Activated naive CD8-positive, alpha-beta T cell treated with anti-CD3 and anti-CD28 coated beads, Interleukin-2, amount 10 ng/mL, durations not matched to agents 7 days and 5 days (primary cell): ENCODE data around the gene PTPN4. TPM values are rescaled to one million over a fixed set of nuclear protein-coding genes. Genes with fewer than 3 reads are reported as not detected.

ENCODE experiments used
- ATAC-seq: fragments of 150-1000 bp; cut with Tn5 transposase; one replicate; pipeline ENCODE4 v1.10.0; 2021; ENCODE audit warnings: low read depth, moderate library complexity
- POLR2A ChIA-PET: fragments of 350-600 bp; sonication (Branson Sonifier 250); formaldehyde crosslinking; loops from one replicate; lab custom pipeline; 2021; ENCODE audit warnings: antibody characterized with exemption; lab: Charles Lee
- DNase-seq: peaks from one replicate; pipeline ENCODE4 v3.0.0; 2021
- H3K27ac Mint-ChIP-seq: one replicate; pipeline ENCODE4 v1.8.0; 2022; ENCODE audit warnings: mild to moderate bottlenecking, mixed read lengths
- H3K27me3 Mint-ChIP-seq: one replicate; pipeline ENCODE4 v1.8.0; 2022; ENCODE audit warnings: mild to moderate bottlenecking, moderate library complexity, mixed read lengths
- H3K36me3 Mint-ChIP-seq: one replicate; pipeline ENCODE4 v1.8.0; 2021; ENCODE audit warnings: mild to moderate bottlenecking, mixed read lengths
- H3K4me1 Mint-ChIP-seq: one replicate; pipeline ENCODE4 v1.8.0; 2021; ENCODE audit warnings: mixed read lengths
- H3K4me3 Mint-ChIP-seq: one replicate; pipeline ENCODE4 v1.8.0; 2022; ENCODE audit warnings: mild to moderate bottlenecking, moderate library complexity, mixed read lengths
- H3K9me3 Mint-ChIP-seq: one replicate; pipeline ENCODE4 v1.8.0; 2021; ENCODE audit warnings: mixed read lengths
- total RNA-seq, 2 experiments: library from RNA; stranded (reverse); gene quantifications; one replicate each; pipeline ENCODE4 v1.2.3, GENCODE V29; 2021

PTPN4 gene
- total RNA-seq, 2 experiments from 2014 or later, result 102 to 109 TPM

GRCh38 chr2:119723186-119723585 is 36.5 kb upstream of the PTPN4 start:
- Mint-ChIP-seq H3K27ac (no peak overlapping the region), H3K36me3 (no peaks in the 10 kb centered on the region), H3K27me3 (peaks cover 7% of the 10 kb centered on the region), H3K4me1 (peaks cover 10% of the 10 kb centered on the region), H3K9me3 (no peaks in the 10 kb centered on the region), H3K4me3 (no peak overlapping the region)
- DNase-seq (no peak), ATAC-seq (no peak)
- POLR2A ChIA-PET, result no interaction called here

GRCh38 chr2:119723784-119724467 is 35.8 kb upstream of the PTPN4 start:
- no peaks in the 10 kb centered on the region for H3K9me3 Mint-ChIP-seq
- no peaks in the 10 kb centered on the region for H3K36me3 Mint-ChIP-seq
- ATAC-seq (no peak), DNase-seq (no peak)
- POLR2A ChIA-PET, result no interaction called here
- H3K4me3 Mint-ChIP-seq, result no peak overlapping the region
- H3K27ac Mint-ChIP-seq, result no peak overlapping the region
- peaks cover 8% of the 10 kb centered on the region for H3K4me1 Mint-ChIP-seq
- H3K27me3 Mint-ChIP-seq, result peaks cover 5% of the 10 kb centered on the region

- POLR2A ChIA-PET, result no interaction called here
- H3K4me3 Mint-ChIP-seq, result no peak overlapping the region
- H3K27ac Mint-ChIP-seq, result no peak overlapping the region
- H3K27me3 Mint-ChIP-seq, result peaks cover 5% of the 10 kb centered on the region
- H3K36me3 Mint-ChIP-seq, result no peaks in the 10 kb centered on the region
- no peaks in the 10 kb centered on the region for H3K9me3 Mint-ChIP-seq
- ATAC-seq, result no peak
- no peak for DNase-seq
- peaks cover 8% of the 10 kb centered on the region for H3K4me1 Mint-ChIP-seq
These were observed 34.9 kb upstream of the PTPN4 start for GRCh38 chr2:119724656-119725485.

GRCh38 chr2:119727493-119727892 is 32.2 kb upstream of the PTPN4 start:
- H3K9me3 Mint-ChIP-seq, result no peaks in the 10 kb centered on the region
- ATAC-seq (no peak), DNase-seq (no peak)
- H3K27ac Mint-ChIP-seq, result no peak overlapping the region
- no peak overlapping the region for H3K4me3 Mint-ChIP-seq
- H3K36me3 Mint-ChIP-seq, result no peaks in the 10 kb centered on the region
- peaks cover 7% of the 10 kb centered on the region for H3K27me3 Mint-ChIP-seq
- POLR2A ChIA-PET, result no interaction called here
- peaks cover 8% of the 10 kb centered on the region for H3K4me1 Mint-ChIP-seq

DNA sequence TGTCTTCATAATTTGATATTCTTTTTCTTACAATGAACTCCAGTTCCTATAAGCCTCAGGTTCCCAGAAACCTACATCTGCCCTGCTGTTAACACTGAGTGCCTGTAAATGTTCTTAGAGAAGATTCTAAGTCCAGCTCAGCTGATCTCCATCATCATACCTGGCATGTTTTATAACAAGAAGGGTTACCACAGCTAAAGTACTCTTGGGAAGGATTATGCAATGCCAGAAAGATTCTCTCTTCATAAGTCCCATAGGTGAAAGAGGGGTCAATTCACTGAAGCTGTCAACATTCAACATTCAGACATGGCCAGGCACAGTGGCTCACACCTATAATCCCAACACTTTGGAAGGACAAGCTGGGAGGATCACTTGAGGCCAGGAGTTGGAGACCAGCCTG is 31.3 kb upstream of the PTPN4 start:
- no peaks in the 10 kb centered on the region for H3K9me3 Mint-ChIP-seq
- ATAC-seq, result no peak
- no peak overlapping the region for H3K4me3 Mint-ChIP-seq
- no peak overlapping the region for H3K27ac Mint-ChIP-seq
- DNase-seq, result no peak
- peaks cover 7% of the 10 kb centered on the region for H3K27me3 Mint-ChIP-seq
- H3K4me1 Mint-ChIP-seq, result peaks cover 7% of the 10 kb centered on the region
- POLR2A ChIA-PET, result no interaction called here
- no peaks in the 10 kb centered on the region for H3K36me3 Mint-ChIP-seq

- no peaks in the 10 kb centered on the region for H3K4me1 Mint-ChIP-seq
- ATAC-seq (no peak), DNase-seq (no peak)
- H3K27me3 Mint-ChIP-seq, result peaks cover 7% of the 10 kb centered on the region
- POLR2A ChIA-PET, result no interaction called here
- H3K9me3 Mint-ChIP-seq, result no peaks in the 10 kb centered on the region
- H3K4me3 Mint-ChIP-seq, result no peak overlapping the region
- H3K27ac Mint-ChIP-seq, result no peak overlapping the region
- H3K36me3 Mint-ChIP-seq, result no peaks in the 10 kb centered on the region
These were observed 29.0 kb upstream of the PTPN4 start for GRCh38 chr2:119730671-119731177.

GRCh38 chr2:119731983-119732382 is 27.7 kb upstream of the PTPN4 start:
- POLR2A ChIA-PET, result no interaction called here

GRCh38 chr2:119732601-119733164 is 27.0 kb upstream of the PTPN4 start:
- no peak overlapping the region for H3K27ac Mint-ChIP-seq
- H3K9me3 Mint-ChIP-seq, result no peaks in the 10 kb centered on the region
- DNase-seq (no peak), ATAC-seq (no peak)
- H3K36me3 Mint-ChIP-seq, result no peaks in the 10 kb centered on the region
- no peak overlapping the region for H3K4me3 Mint-ChIP-seq
- POLR2A ChIA-PET, result no interaction called here
- H3K27me3 Mint-ChIP-seq, result peaks cover 8% of the 10 kb centered on the region
- H3K4me1 Mint-ChIP-seq, result peaks cover 2% of the 10 kb centered on the region

More at GRCh38 chr2:119731983-119732382, 27.7 kb upstream of the PTPN4 start:
- no peaks in the 10 kb centered on the region for H3K4me1 Mint-ChIP-seq
- ATAC-seq, result no peak
- no peak for DNase-seq
- peaks cover 10% of the 10 kb centered on the region for H3K27me3 Mint-ChIP-seq
- no peak overlapping the region for H3K27ac Mint-ChIP-seq
- H3K9me3 Mint-ChIP-seq, result no peaks in the 10 kb centered on the region
- H3K4me3 Mint-ChIP-seq, result no peak overlapping the region
- H3K36me3 Mint-ChIP-seq, result no peaks in the 10 kb centered on the region

- no peak overlapping the region for H3K4me3 Mint-ChIP-seq
- DNase-seq (no peak), ATAC-seq (no peak)
- H3K27me3 Mint-ChIP-seq, result peaks cover 8% of the 10 kb centered on the region
- H3K9me3 Mint-ChIP-seq, result no peaks in the 10 kb centered on the region
- peaks cover 4% of the 10 kb centered on the region for H3K4me1 Mint-ChIP-seq
- H3K27ac Mint-ChIP-seq, result no peak overlapping the region
- no peaks in the 10 kb centered on the region for H3K36me3 Mint-ChIP-seq
- POLR2A ChIA-PET, result no interaction called here
These were observed 25.7 kb upstream of the PTPN4 start for GRCh38 chr2:119734047-119734446.

- no peak for ATAC-seq
- Mint-ChIP-seq H3K4me3 (no peak overlapping the region), H3K27me3 (peaks cover 8% of the 10 kb centered on the region), H3K9me3 (no peaks in the 10 kb centered on the region), H3K27ac (no peak overlapping the region), H3K4me1 (peaks cover 4% of the 10 kb centered on the region), H3K36me3 (no peaks in the 10 kb centered on the region)
- POLR2A ChIA-PET, result no interaction called here
- no peak for DNase-seq
These were observed 24.2 kb upstream of the PTPN4 start for GRCh38 chr2:119735565-119735964.

- POLR2A ChIA-PET, result no interaction called here
- H3K36me3 Mint-ChIP-seq, result no peaks in the 10 kb centered on the region
- no peak overlapping the region for H3K4me3 Mint-ChIP-seq
- no peak for DNase-seq
- no peak for ATAC-seq
- H3K4me1 Mint-ChIP-seq, result peaks cover 4% of the 10 kb centered on the region
- H3K27me3 Mint-ChIP-seq, result peaks cover 8% of the 10 kb centered on the region
- no peak overlapping the region for H3K27ac Mint-ChIP-seq
- H3K9me3 Mint-ChIP-seq, result no peaks in the 10 kb centered on the region
These were observed 23.7 kb upstream of the PTPN4 start for GRCh38 chr2:119736021-119736420.

DNA sequence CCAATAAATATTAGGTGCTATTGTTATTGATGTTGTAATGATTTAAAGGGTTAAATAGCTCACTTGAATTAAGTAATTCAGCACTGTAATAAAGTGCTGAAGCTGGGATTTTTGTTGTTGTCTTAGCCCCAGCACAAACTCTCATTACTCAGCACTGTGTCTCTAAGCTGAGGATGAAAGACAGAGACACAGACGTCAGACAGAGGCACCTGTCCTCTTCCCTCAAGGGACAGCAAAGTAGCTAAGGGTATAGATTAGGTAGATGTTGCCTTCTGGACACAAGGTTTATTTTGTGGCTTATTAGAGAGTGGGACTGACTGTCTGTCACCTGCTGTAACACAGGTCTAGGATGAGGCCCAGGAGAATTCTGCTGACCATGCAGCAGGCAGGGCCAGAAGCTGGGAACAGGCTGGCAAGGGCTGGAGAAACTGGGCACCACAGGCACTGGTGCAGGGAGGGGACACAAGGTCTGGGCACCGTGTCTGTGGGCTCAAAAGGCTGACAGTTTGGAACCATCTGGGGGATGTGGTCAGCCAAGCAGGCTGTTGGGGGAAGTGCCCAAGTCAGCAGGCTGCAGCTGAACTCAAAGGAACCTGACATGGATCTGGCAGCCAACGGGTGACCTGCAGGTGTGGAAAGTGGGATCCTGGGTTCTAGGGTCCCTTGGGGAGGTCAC is 20.0 kb upstream of the PTPN4 start:
- Mint-ChIP-seq H3K36me3 (no peaks in the 10 kb centered on the region), H3K27ac (no peak overlapping the region), H3K27me3 (peaks cover 14% of the 10 kb centered on the region), H3K4me3 (no peak overlapping the region), H3K9me3 (no peaks in the 10 kb centered on the region), H3K4me1 (peaks cover 4% of the 10 kb centered on the region)
- POLR2A ChIA-PET, result no interaction called here
- no peak for DNase-seq
- ATAC-seq, result no peak

- H3K27me3 Mint-ChIP-seq, result peaks cover 13% of the 10 kb centered on the region
- ATAC-seq, result no peak
These were observed 18.7 kb upstream of the PTPN4 start for GRCh38 chr2:119741001-119741400.

More at GRCh38 chr2:119741001-119741400, 18.7 kb upstream of the PTPN4 start:
- POLR2A ChIA-PET, result no interaction called here
- Mint-ChIP-seq H3K27ac (no peak overlapping the region), H3K9me3 (no peaks in the 10 kb centered on the region), H3K36me3 (no peaks in the 10 kb centered on the region), H3K4me1 (peaks cover 4% of the 10 kb centered on the region), H3K4me3 (no peak overlapping the region)
- DNase-seq, result no peak
